CD4-positive, alpha-beta T cell treated with Interleukin-10 for 1 hour (primary cell): ENCODE results near the gene GSTT4.
"Not testable (repeated sequence)": the region's sequence is repeated elsewhere in the genome, so short reads cannot be mapped to it uniquely, and the experiment has no call there.

Source experiments
- DNase-seq: peaks from one replicate; pipeline ENCODE4 v3.0.0-alpha.2; 2020

The GSTT4 gene

DNA sequence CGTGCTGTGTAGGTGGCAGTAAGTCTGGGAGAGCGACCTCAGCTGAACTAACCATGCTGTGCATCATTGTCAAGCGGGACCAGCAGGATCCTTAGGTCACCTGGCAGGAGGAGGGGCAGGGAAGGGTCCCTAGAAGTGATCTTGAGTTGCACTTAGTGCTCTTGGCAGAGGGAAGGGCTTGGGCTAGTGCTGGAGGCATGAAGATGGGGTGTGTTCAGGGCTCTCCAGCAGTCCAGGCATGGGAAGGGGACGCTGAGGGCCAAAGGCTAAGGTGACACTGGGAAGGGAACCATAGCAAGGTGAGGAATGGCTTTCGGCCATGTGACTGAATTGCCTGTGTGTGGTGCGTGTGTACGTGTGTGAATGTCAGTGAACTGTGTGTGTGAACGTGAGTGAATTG, 19.2 kb downstream of the GSTT4 start:
- DNase-seq, result not testable (repeated sequence)

DNA sequence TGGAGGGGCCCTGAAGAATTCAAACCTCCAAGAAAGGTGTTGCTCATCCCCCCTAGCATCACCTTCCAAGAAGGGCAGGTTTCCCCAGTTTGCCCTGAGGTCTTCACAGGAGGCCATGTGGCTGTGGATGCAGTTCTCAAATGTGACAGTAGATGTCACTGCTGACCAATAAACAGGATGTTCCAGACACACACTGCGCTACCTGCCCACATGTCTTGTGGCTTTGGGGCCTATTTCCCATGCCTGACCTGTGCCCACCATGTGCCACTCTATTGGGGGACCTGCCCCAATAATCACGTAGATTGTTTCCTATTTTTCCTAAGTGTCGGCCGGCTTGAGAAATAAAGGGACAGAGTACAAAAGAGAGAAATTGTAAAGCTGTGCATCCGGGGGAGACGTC, 20.8 kb downstream of the GSTT4 start:
- DNase-seq, result no peak

DNA sequence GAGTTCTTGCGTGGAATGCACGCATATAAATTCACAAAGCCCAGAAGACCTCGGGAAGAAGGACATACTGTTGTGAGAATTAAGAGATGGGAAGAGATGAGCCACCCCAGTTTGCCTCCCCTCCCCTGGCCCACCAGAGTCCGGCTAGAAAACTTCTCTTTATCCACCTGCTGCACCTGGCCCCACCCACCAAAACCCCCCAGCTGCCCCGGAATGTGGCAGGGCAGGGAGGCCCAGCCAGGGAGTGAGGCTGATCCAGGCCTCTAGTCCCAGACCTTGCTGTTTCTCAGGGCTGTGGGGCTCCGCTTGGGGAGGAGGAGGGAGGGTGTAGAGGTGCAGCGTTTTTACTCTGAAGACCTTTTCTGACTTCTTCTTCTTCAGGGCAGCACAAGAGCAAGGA, 24.7 kb downstream of the GSTT4 start:
- not testable (repeated sequence) for DNase-seq

DNA sequence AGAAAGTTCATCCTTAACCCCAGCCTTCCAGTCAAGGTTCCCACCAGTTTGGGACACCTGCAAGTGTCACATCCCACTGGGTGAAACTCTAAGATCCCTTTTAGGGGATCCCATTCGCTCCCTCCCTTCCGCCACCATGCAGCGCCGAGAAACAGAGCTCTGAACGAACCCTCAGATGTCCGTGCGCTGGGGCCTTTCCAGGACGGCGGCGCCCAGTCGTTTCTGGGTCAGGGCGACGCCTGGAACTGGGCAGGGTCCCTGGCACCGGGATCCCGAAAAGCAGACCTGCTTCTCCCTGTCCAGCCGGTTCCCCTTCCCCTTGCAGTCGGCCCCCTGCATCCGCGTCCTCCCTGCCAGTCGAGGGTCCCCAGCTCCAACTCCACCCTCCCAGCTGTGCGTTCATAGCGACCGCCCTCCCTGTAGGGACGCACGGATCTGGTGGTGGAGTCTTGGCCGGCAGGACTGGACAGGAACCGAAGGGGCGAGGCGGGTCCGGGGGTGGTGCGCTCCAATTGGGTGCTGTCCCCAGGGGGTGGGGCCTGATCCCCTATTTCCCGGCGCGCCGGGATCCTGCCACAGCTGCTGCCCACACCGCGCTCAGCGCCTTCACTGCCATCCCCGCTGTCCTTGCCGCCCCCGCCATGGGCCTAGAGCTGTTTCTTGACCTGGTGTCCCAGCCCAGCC, 25.6 kb downstream of the GSTT4 start, which contains the start of gene GSTT2:
TSS of gene GSTT2 (plus strand) at position 578 of the 684 bp plus-strand sequence.
- DNase-seq, result not testable (repeated sequence)

DNA sequence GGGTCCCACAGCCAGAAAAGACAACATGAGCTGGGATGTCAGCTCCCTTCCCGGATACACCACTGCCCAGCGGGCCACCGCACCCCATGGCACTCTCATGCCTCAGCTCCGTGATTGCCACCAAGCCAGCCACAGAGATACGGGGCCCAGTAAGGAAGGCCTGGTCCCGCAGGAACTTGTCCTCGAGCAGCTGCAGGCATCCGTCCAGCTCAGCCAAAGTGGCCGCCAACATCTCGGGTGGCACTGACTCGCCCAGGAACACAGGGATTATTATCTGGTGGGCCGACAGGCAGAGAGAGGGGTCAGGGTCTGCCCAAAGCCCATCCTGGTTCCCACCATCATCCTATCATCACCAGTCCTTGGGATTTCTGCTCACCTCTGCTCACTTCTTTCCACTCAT, 27.9 kb downstream of the GSTT4 start:
- not testable (repeated sequence) for DNase-seq

DNA sequence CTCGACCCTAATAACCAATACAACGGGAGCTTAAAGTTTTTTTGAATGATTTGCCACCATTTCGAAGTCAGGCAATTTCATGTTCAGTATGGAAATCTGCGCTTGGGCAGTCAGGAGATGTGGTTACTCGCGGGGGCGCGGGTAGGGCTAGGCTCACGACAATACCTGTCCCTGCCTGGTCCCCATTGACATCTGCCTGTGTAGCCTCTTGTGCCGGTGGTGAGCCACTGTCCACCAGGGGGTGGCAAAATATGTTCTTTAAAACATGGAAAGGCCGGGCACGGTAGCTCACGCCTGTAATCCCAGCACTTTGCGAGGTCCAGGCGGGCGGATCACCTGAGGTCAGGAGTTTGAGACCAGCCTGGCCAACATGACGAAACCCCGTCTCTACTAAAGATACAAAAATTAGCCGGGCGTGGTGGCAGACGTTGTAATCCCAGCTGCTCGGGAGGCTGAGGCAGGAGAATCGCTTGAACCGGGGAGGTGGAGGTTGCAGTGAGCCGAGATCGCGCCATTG, 30.4 kb downstream of the GSTT4 start:
- not testable (repeated sequence) for DNase-seq

DNA sequence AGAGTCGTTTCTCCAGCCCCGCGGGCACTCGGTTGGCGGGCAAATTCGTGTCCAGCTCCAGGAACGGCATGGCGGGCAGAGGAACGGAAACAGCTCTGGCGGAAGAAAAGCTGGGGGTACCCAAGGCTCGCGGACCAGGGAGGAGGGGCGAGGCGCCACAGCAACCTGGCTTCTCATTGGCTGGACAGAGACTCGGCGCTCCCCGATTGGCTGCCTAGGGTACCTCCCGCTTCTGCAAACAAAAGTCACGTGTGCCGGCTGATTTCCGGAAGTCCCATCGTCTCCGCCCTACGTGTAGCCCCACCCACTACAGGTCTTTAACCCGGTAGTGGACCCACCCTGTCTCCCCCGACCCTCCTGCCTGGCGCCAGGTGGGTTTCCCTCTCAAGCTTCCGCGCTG, 30.9 kb downstream of the GSTT4 start, which contains the start of gene DDT:
TSS of gene DDT (minus strand) at position 97 of the 400 bp plus-strand sequence. CDS start at position 70, 27 bp downstream.
- DNase-seq, result not testable (repeated sequence)

DNA sequence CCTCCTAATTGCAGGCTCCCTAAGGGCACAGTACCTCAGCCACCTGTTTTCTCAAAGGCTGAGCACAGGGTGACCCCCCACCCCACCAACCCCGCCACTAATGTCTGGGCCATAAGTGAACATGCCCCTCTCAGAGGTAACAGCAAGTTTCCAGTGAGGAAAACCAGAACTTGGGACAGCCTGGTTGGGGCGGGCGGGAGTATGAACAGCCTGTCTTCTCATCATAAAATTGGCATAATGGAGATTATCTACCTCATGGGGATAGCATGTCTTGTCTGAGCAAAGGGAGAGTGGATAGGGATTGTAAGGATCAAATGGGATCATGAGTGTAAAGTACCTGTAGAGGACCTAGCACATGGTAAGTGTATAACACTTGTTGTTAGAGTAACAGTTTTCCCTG, 33.3 kb downstream of the GSTT4 start:
- DNase-seq, result not testable (repeated sequence)

DNA sequence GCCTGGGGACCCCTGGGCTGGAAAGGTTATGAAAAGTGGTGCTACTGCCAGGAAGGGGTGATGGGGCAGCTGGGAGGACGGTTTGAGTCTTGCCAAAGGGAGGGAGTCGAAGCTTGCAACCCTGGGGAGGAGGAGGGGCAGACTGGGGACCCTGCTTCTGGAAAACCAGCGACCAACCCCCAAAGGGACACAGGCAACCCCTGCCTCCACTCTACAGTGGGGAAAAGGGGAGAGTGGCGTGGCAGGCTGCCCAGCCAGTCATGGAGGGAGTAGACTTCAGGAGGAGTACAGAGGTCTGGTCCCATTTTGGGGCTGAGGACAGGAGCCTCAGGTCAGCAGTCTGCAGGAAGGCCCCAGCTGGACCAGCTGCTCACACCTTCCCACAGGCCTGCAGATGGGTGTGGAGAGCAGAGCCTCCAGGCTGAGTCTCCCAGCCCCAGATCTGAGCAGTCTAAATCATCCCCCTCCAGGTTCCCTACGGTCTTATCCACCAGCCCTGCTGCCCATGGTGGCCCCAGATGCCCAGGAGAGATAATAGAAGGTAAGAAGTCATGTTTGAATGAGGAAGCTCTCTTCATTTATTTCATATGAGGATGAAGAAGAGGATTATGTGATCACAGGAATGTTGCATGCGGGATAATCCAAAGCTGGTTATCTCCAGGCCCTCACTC, 34.3 kb downstream of the GSTT4 start:
- DNase-seq, result no peak

DNA sequence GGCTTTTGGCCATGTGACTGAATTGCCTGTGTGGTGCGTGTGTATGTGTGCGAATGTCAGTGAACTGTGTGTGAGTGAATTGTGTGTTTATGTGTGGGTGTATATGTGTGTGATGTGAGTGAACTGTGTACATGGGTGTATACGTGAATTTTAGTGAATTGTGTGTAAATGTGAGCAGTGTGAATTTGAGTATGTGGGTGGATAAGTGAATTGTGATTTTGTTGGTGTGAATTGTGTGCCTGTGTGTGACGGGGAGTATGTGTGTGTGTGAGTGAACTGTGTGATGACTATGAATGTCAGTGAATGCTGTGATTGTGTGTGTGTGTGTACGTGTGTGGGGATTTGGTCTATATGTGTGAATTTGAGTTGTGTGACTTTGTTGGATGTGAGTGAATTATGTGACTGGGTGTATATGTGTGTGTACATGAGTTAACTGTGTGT, 35.0 kb downstream of the GSTT4 start:
- no peak for DNase-seq

DNA sequence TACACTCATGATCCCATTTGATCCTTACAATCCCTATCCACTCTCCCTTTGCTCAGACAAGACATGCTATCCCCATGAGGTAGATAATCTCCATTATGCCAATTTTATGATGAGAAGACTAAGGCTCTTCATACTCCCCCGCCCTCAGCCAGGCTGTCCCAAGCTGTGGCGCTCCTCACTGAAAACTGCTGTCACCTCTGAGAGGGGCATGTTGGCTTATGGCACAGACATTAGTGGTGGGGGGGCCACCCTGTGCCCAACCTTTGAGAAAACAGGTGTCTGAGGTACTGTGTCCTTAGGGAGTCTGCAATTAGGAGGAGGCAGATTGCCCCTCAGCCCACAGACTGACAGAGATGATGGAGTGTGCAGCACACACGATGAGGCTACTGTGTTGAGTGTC, 36.2 kb downstream of the GSTT4 start:
- DNase-seq, result no peak

DNA sequence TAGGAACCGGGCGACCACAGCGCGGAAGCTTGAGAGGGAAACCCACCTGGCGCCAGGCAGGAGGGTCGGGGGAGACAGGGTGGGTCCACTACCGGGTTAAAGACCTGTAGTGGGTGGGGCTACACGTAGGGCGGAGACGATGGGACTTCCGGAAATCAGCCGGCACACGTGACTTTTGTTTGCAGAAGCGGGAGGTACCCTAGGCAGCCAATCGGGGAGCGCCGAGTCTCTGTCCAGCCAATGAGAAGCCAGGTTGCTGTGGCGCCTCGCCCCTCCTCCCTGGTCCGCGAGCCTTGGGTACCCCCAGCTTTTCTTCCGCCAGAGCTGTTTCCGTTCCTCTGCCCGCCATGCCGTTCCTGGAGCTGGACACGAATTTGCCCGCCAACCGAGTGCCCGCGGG, 38.7 kb downstream of the GSTT4 start, which contains the start of gene DDTL:
TSS of gene DDTL (plus strand) at position 321 of the 400 bp plus-strand sequence. CDS start at position 348, 27 bp downstream.
- DNase-seq, result not testable (repeated sequence)

DNA sequence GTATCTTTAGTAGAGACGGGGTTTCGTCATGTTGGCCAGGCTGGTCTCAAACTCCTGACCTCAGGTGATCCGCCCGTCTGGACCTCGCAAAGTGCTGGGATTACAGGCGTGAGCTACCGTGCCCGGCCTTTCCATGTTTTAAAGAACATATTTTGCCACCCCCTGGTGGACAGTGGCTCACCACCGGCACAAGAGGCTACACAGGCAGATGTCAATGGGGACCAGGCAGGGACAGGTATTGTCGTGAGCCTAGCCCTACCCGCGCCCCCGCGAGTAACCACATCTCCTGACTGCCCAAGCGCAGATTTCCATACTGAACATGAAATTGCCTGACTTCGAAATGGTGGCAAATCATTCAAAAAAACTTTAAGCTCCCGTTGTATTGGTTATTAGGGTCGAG, 39.2 kb downstream of the GSTT4 start:
- not testable (repeated sequence) for DNase-seq

DNA sequence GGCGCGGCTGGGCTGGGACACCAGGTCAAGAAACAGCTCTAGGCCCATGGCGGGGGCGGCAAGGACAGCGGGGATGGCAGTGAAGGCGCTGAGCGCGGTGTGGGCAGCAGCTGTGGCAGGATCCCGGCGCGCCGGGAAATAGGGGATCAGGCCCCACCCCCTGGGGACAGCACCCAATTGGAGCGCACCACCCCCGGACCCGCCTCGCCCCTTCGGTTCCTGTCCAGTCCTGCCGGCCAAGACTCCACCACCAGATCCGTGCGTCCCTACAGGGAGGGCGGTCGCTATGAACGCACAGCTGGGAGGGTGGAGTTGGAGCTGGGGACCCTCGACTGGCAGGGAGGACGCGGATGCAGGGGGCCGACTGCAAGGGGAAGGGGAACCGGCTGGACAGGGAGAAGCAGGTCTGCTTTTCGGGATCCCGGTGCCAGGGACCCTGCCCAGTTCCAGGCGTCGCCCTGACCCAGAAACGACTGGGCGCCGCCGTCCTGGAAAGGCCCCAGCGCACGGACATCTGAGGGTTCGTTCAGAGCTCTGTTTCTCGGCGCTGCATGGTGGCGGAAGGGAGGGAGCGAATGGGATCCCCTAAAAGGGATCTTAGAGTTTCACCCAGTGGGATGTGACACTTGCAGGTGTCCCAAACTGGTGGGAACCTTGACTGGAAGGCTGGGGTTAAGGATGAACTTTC, 44.0 kb downstream of the GSTT4 start, which contains the start of gene GSTT2B:
TSS of gene GSTT2B (minus strand) at position 112 of the 688 bp plus-strand sequence. CDS start at position 48, 64 bp downstream.
- not testable (repeated sequence) for DNase-seq

DNA sequence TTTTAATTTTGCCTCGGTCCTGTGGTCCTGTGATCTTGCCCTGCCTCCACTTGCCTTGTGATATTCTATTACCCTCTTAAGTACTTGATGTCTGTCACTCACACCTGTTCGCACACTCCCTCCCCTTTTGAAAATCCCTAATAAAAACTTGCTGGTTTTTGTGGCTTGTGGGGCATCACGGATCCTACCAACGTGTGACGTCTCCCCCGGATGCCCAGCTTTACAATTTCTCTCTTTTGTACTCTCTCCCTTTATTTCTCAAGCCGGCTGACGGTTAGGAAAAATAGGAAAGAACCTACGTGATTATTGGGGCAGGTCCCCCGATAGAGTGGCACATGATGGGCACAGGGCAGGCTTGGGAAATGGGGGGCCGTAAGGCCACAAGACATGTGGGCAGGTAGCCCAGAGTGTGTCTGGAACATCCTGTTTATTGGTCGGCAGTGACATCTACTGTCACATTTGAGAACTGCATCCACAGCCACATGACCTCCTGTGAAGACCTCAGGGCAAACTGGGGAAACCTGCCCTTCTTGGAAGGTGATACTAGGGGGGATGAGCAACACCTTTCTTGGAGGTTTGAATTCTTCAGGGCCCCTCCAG, 48.9 kb downstream of the GSTT4 start:
- peak; percentile 86 for DNase-seq

DNA sequence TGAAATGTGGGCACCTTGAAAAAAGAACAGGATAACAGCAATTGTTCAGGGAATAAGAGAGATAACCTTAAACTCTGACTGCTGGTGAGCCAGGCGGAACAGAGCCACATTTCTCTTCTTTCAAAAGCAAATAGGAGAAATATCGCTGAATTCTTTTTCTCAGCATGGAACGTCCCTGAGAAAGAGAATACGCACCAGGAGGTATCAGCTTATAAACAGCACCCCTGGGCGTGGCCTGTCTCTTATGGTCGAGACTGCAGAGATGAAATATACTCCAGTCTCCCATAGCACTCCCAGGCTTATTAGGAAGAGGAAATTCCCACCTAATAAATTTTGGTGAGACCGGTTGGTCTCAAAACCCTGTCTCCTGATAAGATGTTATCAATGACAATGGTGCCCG, 49.4 kb downstream of the GSTT4 start:
- not testable (repeated sequence) for DNase-seq

DNA sequence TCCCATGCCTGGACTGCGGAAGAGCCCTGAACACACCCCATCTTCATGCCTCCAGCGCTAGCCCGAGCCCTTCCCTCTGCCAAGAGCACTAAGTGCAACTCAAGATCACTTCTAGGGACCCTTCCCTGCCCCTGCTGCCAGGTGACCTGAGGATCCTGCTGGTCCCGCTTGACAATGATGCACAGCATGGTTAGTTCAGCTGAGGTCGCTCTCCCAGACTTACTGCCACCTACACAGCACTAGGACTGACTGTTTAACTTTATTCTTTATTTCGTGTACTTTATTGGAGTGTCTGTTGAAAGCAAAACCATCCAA, 50.3 kb downstream of the GSTT4 start:
- not testable (repeated sequence) for DNase-seq

DNA sequence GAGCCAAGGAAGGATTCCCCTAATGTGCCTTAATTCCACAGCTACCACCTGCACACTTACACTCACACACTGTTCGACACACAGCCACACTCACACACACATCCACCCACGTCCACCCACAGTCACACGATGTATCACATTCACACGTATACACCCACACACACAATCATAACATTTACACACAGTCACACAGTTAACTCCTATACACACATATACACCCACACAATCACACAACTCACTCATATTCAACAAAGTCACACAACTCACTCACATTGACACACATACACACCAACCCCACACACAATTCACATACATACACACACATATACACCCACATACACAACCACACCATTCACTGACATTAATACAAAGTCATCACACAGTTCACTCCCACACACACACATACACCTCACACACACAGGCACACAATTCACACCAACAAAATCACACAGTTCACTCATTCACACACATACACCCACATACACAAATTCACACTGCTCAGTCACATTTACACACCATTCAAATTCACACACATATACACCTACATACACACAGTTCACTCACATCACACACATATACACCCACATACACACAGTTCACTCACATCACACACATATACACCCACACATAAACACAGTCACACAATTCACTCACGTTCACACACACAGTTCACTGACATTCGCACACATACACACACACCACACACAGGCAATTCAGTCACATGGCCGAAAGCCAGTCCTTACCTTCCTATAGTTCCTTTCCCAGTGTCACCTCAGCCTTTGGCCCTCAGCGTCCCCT, 50.9 kb downstream of the GSTT4 start:
- not testable (repeated sequence) for DNase-seq

DNA sequence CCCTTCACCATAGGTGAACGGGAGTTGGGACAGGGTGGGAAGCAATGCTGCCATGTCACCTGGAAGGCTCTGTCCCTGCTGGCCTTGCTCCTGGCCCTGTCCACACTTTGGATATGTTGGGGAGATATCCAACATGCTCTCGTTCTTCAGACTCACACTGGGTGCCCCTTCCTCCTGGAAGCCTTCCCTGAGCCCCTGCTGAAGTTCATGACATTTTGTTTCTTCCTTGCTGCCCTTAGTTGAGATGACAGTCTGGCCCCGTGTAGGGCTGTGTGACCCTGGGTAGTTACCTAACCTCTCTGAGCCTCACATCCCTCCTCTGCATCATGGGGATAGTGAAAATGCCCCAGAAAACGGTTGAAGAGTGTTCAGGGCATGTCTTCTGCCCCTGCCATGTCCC, 51.8 kb downstream of the GSTT4 start:
- not testable (repeated sequence) for DNase-seq

DNA sequence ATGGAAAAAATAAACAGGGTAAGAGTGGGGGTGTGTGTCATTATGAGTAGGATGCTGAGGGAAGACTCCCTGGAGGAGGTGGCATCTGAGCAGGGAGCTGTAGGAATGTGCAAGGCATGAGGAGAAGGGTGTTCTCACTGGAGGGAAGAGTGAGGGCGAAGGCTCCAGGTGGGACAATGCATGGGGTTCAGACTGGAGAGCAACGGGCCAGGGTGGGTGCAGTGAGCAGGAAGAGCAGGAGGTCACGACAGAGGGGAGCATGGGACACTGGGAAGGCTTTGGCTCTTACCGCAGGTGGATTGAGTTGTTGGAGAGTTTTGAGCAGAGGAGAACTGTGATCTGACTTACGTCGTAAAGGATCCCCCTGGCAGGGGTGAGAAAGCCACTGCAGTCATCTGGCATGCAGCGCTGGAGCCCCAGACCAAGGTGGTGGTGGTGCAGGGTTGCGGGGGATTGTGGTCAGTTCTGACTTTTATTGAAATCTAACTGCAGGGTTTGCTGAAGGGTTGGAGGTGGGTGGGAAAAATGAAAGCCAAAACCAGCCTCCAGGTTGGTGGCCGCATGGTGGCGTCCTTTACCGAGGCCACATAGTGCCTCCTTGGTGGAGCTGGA, 52.4 kb downstream of the GSTT4 start:
- not testable (repeated sequence) for DNase-seq

DNA sequence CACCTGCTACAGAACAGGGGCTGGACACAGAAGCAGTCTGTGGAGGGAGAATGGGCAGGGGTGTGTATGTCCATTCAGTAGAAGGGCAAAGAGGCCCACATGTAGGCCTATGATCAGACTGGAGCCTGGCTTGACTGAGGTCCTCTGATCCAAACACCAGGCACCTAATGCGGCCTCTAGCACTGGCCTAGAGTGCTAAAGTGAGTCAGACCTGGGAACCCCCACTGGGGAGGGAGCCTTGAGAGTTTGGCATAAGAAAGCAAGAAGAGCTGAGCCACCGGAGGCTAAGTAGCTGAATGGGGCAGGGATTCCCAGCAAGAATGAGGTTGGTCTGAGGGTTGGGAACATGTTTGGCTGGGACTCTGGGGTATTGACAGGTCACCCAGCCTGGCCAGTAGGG, 53.9 kb downstream of the GSTT4 start:
- DNase-seq, result not testable (repeated sequence)
